ENCODE results near the gene PTX4.

PTX4 gene

GRCh38 chr16:1508494-1509187 is 19.9 kb upstream of the PTX4 start:
- no peaks in the 10 kb centered on the region for H3K27me3 ChIP-seq (ENCODE audit: insufficient read depth, low read length)
- no peak overlapping the region for H3K14ac ChIP-seq (ENCODE audit: low read length)
- no peak overlapping the region for H3K9ac ChIP-seq (ENCODE audit: low read length)
- peaks cover 4% of the 10 kb centered on the region for H3K9me3 ChIP-seq (ENCODE audit: insufficient read depth, low read depth, low read length)
- no peak overlapping the region for H4K91ac ChIP-seq (ENCODE audit: low read depth, low read length)
- H3K18ac ChIP-seq (ENCODE audit: low read length) = no peak overlapping the region
- H2BK120ac ChIP-seq (ENCODE audit: insufficient read depth, low read length, poor library complexity) = no peak overlapping the region
- H3K4ac ChIP-seq (ENCODE audit: low read depth, low read length) = no peak overlapping the region
- no peaks in the 10 kb centered on the region for H3K4me1 ChIP-seq (ENCODE audit: control insufficient read depth in 1 of 2, insufficient read depth in 2 of 2, low read length in 2 of 2)
- H2AFZ ChIP-seq (ENCODE audit: insufficient read depth, low read length, poor library complexity) = no peak overlapping the region
- no peak overlapping the region for H2BK12ac ChIP-seq (ENCODE audit: low read length)
- no peak overlapping the region for H2AK5ac ChIP-seq (ENCODE audit: low read length)
- H4K8ac ChIP-seq (ENCODE audit: low read depth, low read length) = no peak overlapping the region
- no peak for DNase-seq
- H3K4me2 ChIP-seq (ENCODE audit: low read length) = no peak overlapping the region
- H4K12ac ChIP-seq (ENCODE audit: low read depth, low read length) = no peak overlapping the region
- no peaks in the 10 kb centered on the region for H3K79me1 ChIP-seq (ENCODE audit: low read length)
- H3K36me3 ChIP-seq (ENCODE audit: control insufficient read depth in 1 of 2, insufficient read depth in 2 of 2, low read length in 2 of 2) = peaks cover 57 to 62% of the 10 kb centered on the region in 2 experiments
- WGBS (ENCODE audit: extremely low coverage, insufficient coverage, insufficient read length) = no CpG with 5 or more reads among the region's 24 CpGs
- H2BK5ac ChIP-seq (ENCODE audit: low read depth, low read length, poor library complexity) = no peak overlapping the region
- H3K79me2 ChIP-seq (ENCODE audit: control insufficient read depth, insufficient read depth, low read length, poor library complexity) = no peaks in the 10 kb centered on the region
- H3K4me3 ChIP-seq (ENCODE audit: low read depth, low read length) = no peak overlapping the region
- H3K23ac ChIP-seq (ENCODE audit: low read length) = no peak overlapping the region
- no peak overlapping the region for H3K27ac ChIP-seq (ENCODE audit: low read depth, low read length)

GRCh38 chr16:1506494-1507213 is 17.9 kb upstream of the PTX4 start:
- no peak overlapping the region for H2BK120ac ChIP-seq (ENCODE audit: insufficient read depth, low read length, poor library complexity)
- no peak overlapping the region for H4K91ac ChIP-seq (ENCODE audit: low read depth, low read length)
- H3K79me1 ChIP-seq (ENCODE audit: low read length) = no peaks in the 10 kb centered on the region
- no peak overlapping the region for H3K14ac ChIP-seq (ENCODE audit: low read length)
- no peaks in the 10 kb centered on the region for H3K27me3 ChIP-seq (ENCODE audit: insufficient read depth, low read length)
- no peak overlapping the region for H4K8ac ChIP-seq (ENCODE audit: low read depth, low read length)
- H2AFZ ChIP-seq (ENCODE audit: insufficient read depth, low read length, poor library complexity) = no peak overlapping the region
- H3K36me3 ChIP-seq (ENCODE audit: control insufficient read depth in 1 of 2, insufficient read depth in 2 of 2, low read length in 2 of 2) = peaks cover 76 to 81% of the 10 kb centered on the region in 2 experiments
- H3K23ac ChIP-seq (ENCODE audit: low read length) = no peak overlapping the region
- H2BK12ac ChIP-seq (ENCODE audit: low read length) = no peak overlapping the region
- H3K4me3 ChIP-seq (ENCODE audit: low read depth, low read length) = no peak overlapping the region
- no peak overlapping the region for H3K4ac ChIP-seq (ENCODE audit: low read depth, low read length)
- no CpG with 5 or more reads among the region's 37 CpGs for WGBS (ENCODE audit: extremely low coverage, insufficient coverage, insufficient read length)
- H3K4me2 ChIP-seq (ENCODE audit: low read length) = no peak overlapping the region
- H4K12ac ChIP-seq (ENCODE audit: low read depth, low read length) = no peak overlapping the region
- H3K79me2 ChIP-seq (ENCODE audit: control insufficient read depth, insufficient read depth, low read length, poor library complexity) = no peaks in the 10 kb centered on the region
- no peak overlapping the region for H3K9ac ChIP-seq (ENCODE audit: low read length)
- H2BK5ac ChIP-seq (ENCODE audit: low read depth, low read length, poor library complexity) = no peak overlapping the region
- no peak overlapping the region for H3K27ac ChIP-seq (ENCODE audit: low read depth, low read length)
- DNase-seq = no peak
- no peak overlapping the region for H2AK5ac ChIP-seq (ENCODE audit: low read length)
- no peaks in the 10 kb centered on the region for H3K4me1 ChIP-seq (ENCODE audit: control insufficient read depth in 1 of 2, insufficient read depth in 2 of 2, low read length in 2 of 2)
- no peak overlapping the region for H3K18ac ChIP-seq (ENCODE audit: low read length)
- H3K9me3 ChIP-seq (ENCODE audit: insufficient read depth, low read depth, low read length) = peaks cover 8% of the 10 kb centered on the region

- no CpG with 5 or more reads among the region's 22 CpGs for WGBS (ENCODE audit: extremely low coverage, insufficient coverage, insufficient read length)
- no peak overlapping the region for H2BK120ac ChIP-seq (ENCODE audit: insufficient read depth, low read length, poor library complexity)
- no peak overlapping the region for H2AK5ac ChIP-seq (ENCODE audit: low read length)
- peaks cover 80 to 85% of the 10 kb centered on the region in 2 experiments for H3K36me3 ChIP-seq (ENCODE audit: control insufficient read depth in 1 of 2, insufficient read depth in 2 of 2, low read length in 2 of 2)
- no peak overlapping the region for H3K4me3 ChIP-seq (ENCODE audit: low read depth, low read length)
- no peak overlapping the region for H3K27ac ChIP-seq (ENCODE audit: low read depth, low read length)
- no peak overlapping the region for H3K23ac ChIP-seq (ENCODE audit: low read length)
- no peak overlapping the region for H3K14ac ChIP-seq (ENCODE audit: low read length)
- H4K91ac ChIP-seq (ENCODE audit: low read depth, low read length) = no peak overlapping the region
- H4K12ac ChIP-seq (ENCODE audit: low read depth, low read length) = no peak overlapping the region
- no peaks in the 10 kb centered on the region for H3K27me3 ChIP-seq (ENCODE audit: insufficient read depth, low read length)
- H3K4ac ChIP-seq (ENCODE audit: low read depth, low read length) = no peak overlapping the region
- no peaks in the 10 kb centered on the region for H3K4me1 ChIP-seq (ENCODE audit: control insufficient read depth in 1 of 2, insufficient read depth in 2 of 2, low read length in 2 of 2)
- H3K79me1 ChIP-seq (ENCODE audit: low read length) = no peaks in the 10 kb centered on the region
- no peaks in the 10 kb centered on the region for H3K79me2 ChIP-seq (ENCODE audit: control insufficient read depth, insufficient read depth, low read length, poor library complexity)
- H2BK12ac ChIP-seq (ENCODE audit: low read length) = no peak overlapping the region
- H2AFZ ChIP-seq (ENCODE audit: insufficient read depth, low read length, poor library complexity) = no peak overlapping the region
- no peak overlapping the region for H4K8ac ChIP-seq (ENCODE audit: low read depth, low read length)
- peaks cover 8% of the 10 kb centered on the region for H3K9me3 ChIP-seq (ENCODE audit: insufficient read depth, low read depth, low read length)
- DNase-seq = no peak
- no peak overlapping the region for H3K4me2 ChIP-seq (ENCODE audit: low read length)
- H2BK5ac ChIP-seq (ENCODE audit: low read depth, low read length, poor library complexity) = no peak overlapping the region
- H3K9ac ChIP-seq (ENCODE audit: low read length) = no peak overlapping the region
- no peak overlapping the region for H3K18ac ChIP-seq (ENCODE audit: low read length)
These were observed 17.2 kb upstream of the PTX4 start for GRCh38 chr16:1505912-1506311.

GRCh38 chr16:1505073-1505844 is 16.5 kb upstream of the PTX4 start:
- no peak overlapping the region for H3K9ac ChIP-seq (ENCODE audit: low read length)
- H3K14ac ChIP-seq (ENCODE audit: low read length) = no peak overlapping the region
- H2AFZ ChIP-seq (ENCODE audit: insufficient read depth, low read length, poor library complexity) = no peak overlapping the region
- no peak overlapping the region for H3K23ac ChIP-seq (ENCODE audit: low read length)
- no peak overlapping the region for H2BK120ac ChIP-seq (ENCODE audit: insufficient read depth, low read length, poor library complexity)
- no peak overlapping the region for H3K27ac ChIP-seq (ENCODE audit: low read depth, low read length)
- H3K18ac ChIP-seq (ENCODE audit: low read length) = no peak overlapping the region
- H3K36me3 ChIP-seq (ENCODE audit: control insufficient read depth in 1 of 2, insufficient read depth in 2 of 2, low read length in 2 of 2) = peaks cover 84 to 86% of the 10 kb centered on the region in 2 experiments
- H3K79me1 ChIP-seq (ENCODE audit: low read length) = no peaks in the 10 kb centered on the region
- no peak overlapping the region for H4K8ac ChIP-seq (ENCODE audit: low read depth, low read length)
- no peak overlapping the region for H2BK12ac ChIP-seq (ENCODE audit: low read length)
- H2AK5ac ChIP-seq (ENCODE audit: low read length) = no peak overlapping the region
- H3K4me3 ChIP-seq (ENCODE audit: low read depth, low read length) = no peak overlapping the region
- H3K79me2 ChIP-seq (ENCODE audit: control insufficient read depth, insufficient read depth, low read length, poor library complexity) = no peaks in the 10 kb centered on the region
- H3K4me1 ChIP-seq (ENCODE audit: control insufficient read depth in 1 of 2, insufficient read depth in 2 of 2, low read length in 2 of 2) = no peaks in the 10 kb centered on the region
- no peaks in the 10 kb centered on the region for H3K27me3 ChIP-seq (ENCODE audit: insufficient read depth, low read length)
- H3K9me3 ChIP-seq (ENCODE audit: insufficient read depth, low read depth, low read length) = peaks cover 10% of the 10 kb centered on the region
- DNase-seq = no peak
- H4K12ac ChIP-seq (ENCODE audit: low read depth, low read length) = no peak overlapping the region
- no peak overlapping the region for H2BK5ac ChIP-seq (ENCODE audit: low read depth, low read length, poor library complexity)
- no CpG with 5 or more reads among the region's 37 CpGs for WGBS (ENCODE audit: extremely low coverage, insufficient coverage, insufficient read length)
- H3K4me2 ChIP-seq (ENCODE audit: low read length) = no peak overlapping the region
- H3K4ac ChIP-seq (ENCODE audit: low read depth, low read length) = no peak overlapping the region
- H4K91ac ChIP-seq (ENCODE audit: low read depth, low read length) = no peak overlapping the region

All from trophoblast cell (in vitro differentiated cells and primary cell).